BJ (cell line): ENCODE data around the gene USH1C. TPM values are rescaled to one million over a fixed set of nuclear protein-coding genes. Genes with fewer than 3 reads are reported as not detected.

Source experiments
- CTCF ChIA-PET: fragments of 350-600 bp; formaldehyde crosslinking; extraction: SDS; loops from one replicate; lab custom pipeline; 2021; ENCODE audit warnings: antibody characterized with exemption, inconsistent platforms; lab: Yijun Ruan, JAX
- POLR2A ChIA-PET: fragments of 300-600 bp; sonication (Branson Sonifier 250); formaldehyde crosslinking; extraction: SDS; loops from one replicate; lab custom pipeline; 2021; ENCODE audit warnings: antibody characterized with exemption; lab: Charles Lee
- DNase-seq: peaks from one replicate; pipeline ENCODE4 v3.0.0-alpha.2; 2011; ENCODE audit warnings: low read depth
- H3K27me3 ChIP-seq: 2 replicates; pipeline ENCODE4 v1.6.0; 2011; ENCODE audit warnings: low read length; ENCODE audit not compliant: control insufficient read depth, insufficient read depth
- H3K36me3 ChIP-seq: 2 replicates; pipeline ENCODE4 v1.5.1; 2011; ENCODE audit warnings: low read length; ENCODE audit not compliant: control insufficient read depth, insufficient read depth
- H3K4me3 ChIP-seq: 2 replicates; pipeline ENCODE4 v1.5.1; 2011; ENCODE audit warnings: low read depth, mild to moderate bottlenecking, control low read depth, low read length
- polyA plus RNA-seq: library from polyadenylated mRNA; depleted of rRNA; stranded (reverse); fragments of >200 nt; gene quantifications from 2 replicates; pipeline ENCODE4 v1.2.3, GENCODE V29; 2011
- TF ChIP-seq, protein P1 (sequence below): IDR thresholded peaks from 2 replicates; pipeline ENCODE4 v1.5.1; 2011; ENCODE audit warnings: low read depth, mild to moderate bottlenecking, control low read depth, inconsistent platforms, low read length, moderate library complexity; ENCODE audit not compliant: insufficient read depth

Gene USH1C
- polyA plus RNA-seq, 1 experiment: not detected

DNA sequence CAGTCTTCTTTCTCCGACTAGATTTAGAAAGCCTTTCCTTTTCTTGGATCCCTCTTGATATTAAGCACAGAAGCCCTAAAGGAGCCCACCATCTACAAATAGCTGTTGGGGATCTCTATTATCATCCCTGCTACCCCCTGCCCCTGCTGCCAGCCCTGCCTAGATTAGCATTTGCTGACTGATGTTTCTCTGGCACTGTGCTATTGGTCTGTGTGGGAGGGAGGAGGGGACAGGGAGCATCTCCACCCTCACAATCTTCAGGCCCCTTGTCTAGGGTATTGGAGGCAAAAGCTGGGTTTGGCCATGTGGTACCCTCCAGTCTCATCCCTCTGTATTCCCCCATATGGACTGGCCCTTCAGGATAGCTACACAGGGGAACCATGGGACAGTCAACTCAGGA is 6.2 kb downstream of the USH1C start:
- ChIA-PET POLR2A (no interaction called here), CTCF (interaction anchor here (0.6 kb wide), 1 partner anchor 154 kb away, joined by 4 read pairs; no protein-coding TSS in a partner anchor)
- H3K4me3 ChIP-seq: no peak overlapping the region
- H3K27me3 ChIP-seq: peaks cover 9% of the 10 kb centered on the region
- TF ChIP-seq, protein P1, sequence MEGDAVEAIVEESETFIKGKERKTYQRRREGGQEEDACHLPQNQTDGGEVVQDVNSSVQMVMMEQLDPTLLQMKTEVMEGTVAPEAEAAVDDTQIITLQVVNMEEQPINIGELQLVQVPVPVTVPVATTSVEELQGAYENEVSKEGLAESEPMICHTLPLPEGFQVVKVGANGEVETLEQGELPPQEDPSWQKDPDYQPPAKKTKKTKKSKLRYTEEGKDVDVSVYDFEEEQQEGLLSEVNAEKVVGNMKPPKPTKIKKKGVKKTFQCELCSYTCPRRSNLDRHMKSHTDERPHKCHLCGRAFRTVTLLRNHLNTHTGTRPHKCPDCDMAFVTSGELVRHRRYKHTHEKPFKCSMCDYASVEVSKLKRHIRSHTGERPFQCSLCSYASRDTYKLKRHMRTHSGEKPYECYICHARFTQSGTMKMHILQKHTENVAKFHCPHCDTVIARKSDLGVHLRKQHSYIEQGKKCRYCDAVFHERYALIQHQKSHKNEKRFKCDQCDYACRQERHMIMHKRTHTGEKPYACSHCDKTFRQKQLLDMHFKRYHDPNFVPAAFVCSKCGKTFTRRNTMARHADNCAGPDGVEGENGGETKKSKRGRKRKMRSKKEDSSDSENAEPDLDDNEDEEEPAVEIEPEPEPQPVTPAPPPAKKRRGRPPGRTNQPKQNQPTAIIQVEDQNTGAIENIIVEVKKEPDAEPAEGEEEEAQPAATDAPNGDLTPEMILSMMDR: no peak
- H3K36me3 ChIP-seq: no peaks in the 10 kb centered on the region
- DNase-seq: no peak

DNA sequence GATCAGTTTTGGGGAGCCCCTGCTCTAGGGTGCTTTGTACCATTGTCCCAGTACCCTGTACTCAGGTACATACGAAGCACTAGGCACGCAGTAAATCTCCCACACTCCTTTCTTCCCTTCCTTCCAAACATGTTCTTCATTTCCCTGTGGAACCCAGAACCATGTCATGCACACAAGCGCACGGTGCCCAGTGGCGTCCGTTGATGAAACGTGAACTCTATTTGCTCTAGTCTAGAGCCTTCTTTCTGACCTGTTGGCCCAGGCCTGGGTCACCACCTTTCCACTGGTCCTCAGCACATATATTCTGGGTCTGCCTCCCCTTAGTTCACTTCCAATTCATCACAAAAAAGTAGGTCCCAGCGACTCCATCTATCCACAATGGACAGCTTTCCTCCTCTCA is 7.0 kb downstream of the USH1C start:
- DNase-seq: no peak
- no peak overlapping the region for H3K4me3 ChIP-seq
- ChIA-PET CTCF (no interaction called here), POLR2A (no interaction called here)
- TF ChIP-seq, protein P1: no peak
- peaks cover 5% of the 10 kb centered on the region for H3K27me3 ChIP-seq
- H3K36me3 ChIP-seq: no peaks in the 10 kb centered on the region

DNA sequence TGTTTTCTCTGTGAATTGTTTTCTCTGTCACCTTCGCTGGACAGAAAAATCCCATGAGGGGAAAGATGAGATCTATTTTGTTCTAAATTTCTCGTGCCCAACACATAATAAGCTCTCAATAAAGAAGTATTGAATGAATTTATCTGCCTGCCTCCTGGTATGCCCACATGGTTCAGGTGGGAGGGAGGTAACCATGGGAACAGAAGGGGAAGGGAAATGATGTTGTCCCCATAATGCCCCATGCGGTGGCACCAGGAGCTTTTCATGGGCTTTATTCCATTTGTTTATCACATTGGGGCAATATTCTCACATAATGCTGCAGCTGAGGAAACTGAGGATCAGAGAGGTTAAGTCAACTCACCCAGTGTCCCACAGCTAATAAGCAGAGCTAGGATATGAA is 8.7 kb downstream of the USH1C start:
- DNase-seq: no peak
- Histone ChIP-seq H3K27me3 (peaks cover 4% of the 10 kb centered on the region), H3K4me3 (no peak overlapping the region), H3K36me3 (no peaks in the 10 kb centered on the region)
- POLR2A ChIA-PET: no interaction called here
- TF ChIP-seq, protein P1: no peak
- CTCF ChIA-PET: no interaction called here

DNA sequence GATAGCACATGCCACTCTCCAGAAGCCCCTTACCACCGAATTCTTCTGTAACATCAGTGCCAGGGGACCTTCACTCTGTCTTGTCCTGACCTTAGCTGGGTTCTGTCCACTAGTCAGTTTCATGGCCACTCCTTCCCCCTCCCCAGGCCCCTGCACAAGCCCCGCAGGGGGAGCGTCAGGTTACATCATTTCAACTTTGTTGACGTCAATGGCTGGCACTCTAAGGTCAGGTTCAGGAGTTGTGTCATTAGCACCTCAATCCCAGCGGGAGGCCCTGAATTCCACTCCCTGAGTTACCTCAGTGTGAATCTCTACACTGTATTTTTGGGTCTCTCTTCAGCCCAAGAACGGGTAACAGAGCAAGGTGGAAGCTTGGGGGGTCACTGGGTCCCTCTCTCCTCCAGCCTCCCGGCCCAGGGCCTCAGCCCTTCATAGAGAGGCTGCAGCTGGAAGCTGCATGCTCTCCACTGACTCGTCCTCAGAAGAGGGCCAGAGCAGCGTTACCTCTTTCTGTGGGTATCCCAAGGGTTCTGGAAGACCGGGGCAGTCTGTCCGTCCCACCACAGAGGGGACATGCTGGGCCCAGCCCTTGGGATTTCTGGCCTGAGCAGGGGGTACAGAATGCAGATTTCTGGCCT is 10.3 kb downstream of the USH1C start:
- TF ChIP-seq, protein P1: no peak
- no peak for DNase-seq
- ChIA-PET CTCF (no interaction called here), POLR2A (no interaction called here)
- H3K4me3 ChIP-seq: no peak overlapping the region
- H3K27me3 ChIP-seq: peaks cover 10% of the 10 kb centered on the region
- H3K36me3 ChIP-seq: no peaks in the 10 kb centered on the region

DNA sequence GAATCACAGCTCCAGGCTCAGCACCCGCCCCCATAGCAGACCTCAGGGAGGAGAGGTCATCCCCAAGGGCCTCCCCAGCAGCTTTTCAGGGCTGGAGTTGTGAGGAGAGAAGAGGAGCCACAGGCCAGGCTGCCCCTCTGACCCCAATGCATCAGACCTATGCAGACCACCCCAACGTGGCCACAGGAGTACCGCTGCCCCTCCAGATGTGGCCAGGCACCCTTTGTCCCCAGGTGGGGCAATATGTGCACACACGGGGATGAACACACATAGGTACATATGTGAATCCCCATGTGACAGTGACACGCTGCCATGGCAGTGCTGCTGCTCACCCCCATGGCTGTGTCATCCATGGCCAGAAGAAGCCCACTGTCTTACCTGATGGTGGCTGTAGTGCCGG is 10.9 kb downstream of the USH1C start:
- TF ChIP-seq, protein P1: no peak
- Histone ChIP-seq H3K36me3 (no peaks in the 10 kb centered on the region), H3K27me3 (peaks cover 10% of the 10 kb centered on the region), H3K4me3 (no peak overlapping the region)
- ChIA-PET POLR2A (no interaction called here), CTCF (no interaction called here)
- no peak for DNase-seq
